Adipocyte (in vitro differentiated cells): ENCODE data around the gene SLC4A8.
"Not testable (repeated sequence)": the region's sequence is repeated elsewhere in the genome, so short reads cannot be mapped to it uniquely, and the experiment has no call there.

ENCODE experiments used
- DNase-seq: peaks from one replicate; pipeline ENCODE4 v3.0.0-alpha.2; 2015; ENCODE audit warnings: low read depth
- H3K27me3 ChIP-seq: replicated peaks from 2 replicates; pipeline ENCODE4 v1.7.0; 2013; ENCODE audit warnings: mild to moderate bottlenecking, low read length, moderate library complexity; ENCODE audit not compliant: control insufficient read depth, insufficient read depth
- H3K36me3 ChIP-seq: 2 replicates; pipeline ENCODE4 v1.7.0; 2013; ENCODE audit warnings: low read length, mild to moderate bottlenecking, moderate library complexity; ENCODE audit not compliant: control insufficient read depth, insufficient read depth, severe bottlenecking
- H3K4me1 ChIP-seq: 2 replicates; pipeline ENCODE4 v1.7.0; 2013; ENCODE audit warnings: mild to moderate bottlenecking, low read length, moderate library complexity; ENCODE audit not compliant: control insufficient read depth, insufficient read depth
- H3K4me3 ChIP-seq: 2 replicates; pipeline ENCODE4 v1.7.0; 2013; ENCODE audit warnings: mild to moderate bottlenecking, low read length, moderate library complexity
- H3K9ac ChIP-seq: 2 replicates; pipeline ENCODE4 v1.7.0; 2013; ENCODE audit warnings: mild to moderate bottlenecking, low read length, moderate library complexity
- H3K9me3 ChIP-seq: 2 replicates; pipeline ENCODE4 v1.7.0; 2013; ENCODE audit warnings: mild to moderate bottlenecking, low read length, moderate library complexity; ENCODE audit not compliant: control insufficient read depth

Gene SLC4A8

DNA sequence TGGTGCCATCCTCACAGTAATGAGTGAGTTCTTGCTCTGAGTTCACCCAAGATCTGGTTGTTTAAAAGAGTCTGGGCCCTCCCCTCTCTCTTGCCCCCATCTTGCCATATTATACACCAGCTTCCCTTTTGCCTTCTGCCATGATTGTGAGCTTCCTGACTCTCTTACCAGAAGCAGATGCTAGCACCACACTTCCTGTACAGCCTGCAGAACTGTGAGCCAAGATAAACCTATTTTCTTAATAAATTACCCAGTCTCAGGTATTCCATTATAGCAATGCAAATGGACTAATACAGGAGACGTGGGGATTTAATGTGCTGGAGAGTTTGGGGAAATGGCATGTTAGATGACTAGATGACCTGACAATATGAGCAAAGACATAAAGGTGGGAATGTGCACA is 12.8 kb downstream of the SLC4A8 start:
- H3K4me3 ChIP-seq: no peak overlapping the region
- H3K9me3 ChIP-seq: no peaks in the 10 kb centered on the region
- H3K36me3 ChIP-seq: no peaks in the 10 kb centered on the region
- H3K4me1 ChIP-seq: no peaks in the 10 kb centered on the region
- peaks cover 5% of the 10 kb centered on the region for H3K27me3 ChIP-seq
- DNase-seq: no peak
- H3K9ac ChIP-seq: no peak overlapping the region

DNA sequence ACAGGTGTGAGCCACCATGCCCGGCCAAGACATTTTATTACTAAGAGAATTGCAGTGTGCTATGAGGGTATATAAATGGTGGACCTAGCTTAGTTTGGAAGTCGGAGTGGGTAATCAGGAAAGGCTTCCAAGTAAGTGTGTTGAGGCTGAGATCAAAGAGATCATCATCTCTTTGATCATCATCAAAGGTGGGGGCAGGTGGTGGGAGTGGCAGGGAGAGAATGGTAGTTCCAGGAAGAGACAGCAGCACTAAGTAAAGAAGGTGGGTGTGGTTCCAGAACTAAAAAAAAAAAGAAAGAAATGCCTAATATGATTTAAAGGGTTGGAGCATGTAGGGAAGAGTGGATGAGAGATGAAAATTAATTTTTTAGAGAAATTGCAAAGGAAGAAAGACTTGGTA is 14.7 kb downstream of the SLC4A8 start:
- Histone ChIP-seq H3K9ac (no peak overlapping the region), H3K36me3 (no peaks in the 10 kb centered on the region), H3K4me3 (no peak overlapping the region), H3K9me3 (no peaks in the 10 kb centered on the region), H3K4me1 (no peaks in the 10 kb centered on the region), H3K27me3 (peaks cover 5% of the 10 kb centered on the region)
- no peak for DNase-seq

DNA sequence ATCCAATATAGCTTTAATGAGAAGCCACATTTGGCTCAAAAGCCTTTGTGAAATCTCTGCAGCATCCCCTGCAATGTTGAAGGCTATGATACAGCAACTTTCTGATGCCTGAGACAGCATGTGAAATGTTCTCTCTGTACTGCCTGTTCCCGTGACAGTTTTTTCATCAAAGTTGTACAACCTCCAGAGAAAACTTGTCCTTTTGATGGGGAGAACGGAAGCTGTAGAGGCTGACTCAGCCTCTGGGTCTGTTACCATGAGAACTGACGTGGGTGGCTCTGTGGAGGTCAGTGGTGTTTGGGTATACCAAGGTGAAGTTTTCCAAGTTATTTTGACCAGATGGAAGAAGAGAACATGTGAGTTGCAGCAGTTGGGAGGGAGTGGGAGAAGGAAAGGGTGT is 17.0 kb downstream of the SLC4A8 start:
- Histone ChIP-seq H3K27me3 (peaks cover 5% of the 10 kb centered on the region), H3K4me1 (no peaks in the 10 kb centered on the region), H3K9ac (no peak overlapping the region), H3K4me3 (no peak overlapping the region), H3K9me3 (no peaks in the 10 kb centered on the region), H3K36me3 (no peaks in the 10 kb centered on the region)
- peak; percentile 34 for DNase-seq

DNA sequence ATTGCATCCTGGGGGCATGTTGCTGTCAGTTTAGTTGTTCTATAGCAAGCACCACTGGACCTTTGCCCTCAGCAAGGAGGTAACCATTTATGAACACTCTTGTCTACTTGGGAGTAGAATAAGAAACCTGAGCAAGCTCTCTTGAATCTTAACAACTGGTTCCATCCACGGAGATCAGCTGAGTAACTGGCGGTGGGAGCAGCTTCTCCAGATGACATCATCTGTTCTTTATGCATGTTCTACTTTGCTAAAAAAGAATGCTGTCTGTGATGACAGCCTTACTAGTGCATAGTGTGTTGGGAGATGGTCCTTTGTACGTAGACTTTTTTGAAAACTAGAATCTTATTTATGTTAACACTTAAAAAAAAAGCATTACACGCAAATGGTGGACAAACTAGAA is 17.7 kb downstream of the SLC4A8 start:
- Histone ChIP-seq H3K9ac (no peak overlapping the region), H3K36me3 (no peaks in the 10 kb centered on the region), H3K4me1 (no peaks in the 10 kb centered on the region), H3K4me3 (no peak overlapping the region), H3K9me3 (no peaks in the 10 kb centered on the region), H3K27me3 (peaks cover 2% of the 10 kb centered on the region)
- no peak for DNase-seq

DNA sequence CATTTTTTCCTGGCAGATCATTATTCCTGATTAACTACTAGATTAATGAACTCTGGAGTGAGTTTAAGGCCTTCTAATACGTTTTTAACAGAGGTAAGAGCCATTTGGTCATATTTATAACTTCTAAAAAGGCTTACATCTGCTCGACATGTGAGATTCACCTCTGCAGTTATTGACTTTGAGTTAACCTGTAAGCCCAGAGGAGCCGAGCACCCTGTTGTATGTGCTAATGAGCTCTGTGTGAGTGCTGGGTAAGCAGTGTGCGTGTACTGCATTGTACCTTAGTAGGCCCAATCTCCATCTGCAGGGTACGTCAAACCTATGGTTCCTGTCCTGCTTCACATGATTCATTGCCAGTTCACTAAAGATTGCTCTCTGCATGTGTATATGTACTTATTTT is 18.9 kb downstream of the SLC4A8 start:
- H3K4me3 ChIP-seq: no peak overlapping the region
- no peaks in the 10 kb centered on the region for H3K4me1 ChIP-seq
- H3K27me3 ChIP-seq: no peaks in the 10 kb centered on the region
- H3K9me3 ChIP-seq: no peaks in the 10 kb centered on the region
- H3K36me3 ChIP-seq: no peaks in the 10 kb centered on the region
- no peak for DNase-seq
- H3K9ac ChIP-seq: no peak overlapping the region

DNA sequence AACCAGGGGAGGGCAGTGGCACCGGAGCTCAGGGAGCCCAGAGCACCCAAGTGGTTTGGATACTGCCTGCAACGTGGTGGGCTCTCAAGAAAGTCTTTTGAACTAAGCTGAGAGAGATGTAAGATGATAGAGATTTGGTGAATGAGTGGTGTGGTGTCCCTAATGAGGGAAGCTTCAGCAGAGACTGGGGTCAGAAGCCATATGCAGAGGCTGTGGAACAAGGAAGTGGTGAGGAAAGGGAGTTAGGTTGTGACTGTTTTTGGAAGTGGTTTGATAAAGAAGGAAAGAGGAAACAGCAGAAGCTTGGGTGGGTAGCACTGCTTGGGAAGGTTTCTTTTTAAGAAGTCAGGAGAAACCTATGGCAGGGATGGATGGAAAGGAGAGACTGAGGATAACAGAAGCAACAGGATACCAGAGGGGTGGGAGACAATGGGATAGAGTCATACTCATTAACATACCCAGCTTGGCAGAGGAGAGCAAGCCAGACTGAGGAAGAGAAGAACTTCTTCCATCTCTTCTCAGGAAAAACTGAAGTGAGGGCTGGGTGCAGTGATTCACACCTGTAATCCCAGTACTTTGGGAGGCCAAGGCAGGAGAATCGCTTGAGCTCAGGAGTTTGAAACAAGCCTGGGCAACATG is 24.1 kb downstream of the SLC4A8 start:
- H3K36me3 ChIP-seq: no peaks in the 10 kb centered on the region

DNA sequence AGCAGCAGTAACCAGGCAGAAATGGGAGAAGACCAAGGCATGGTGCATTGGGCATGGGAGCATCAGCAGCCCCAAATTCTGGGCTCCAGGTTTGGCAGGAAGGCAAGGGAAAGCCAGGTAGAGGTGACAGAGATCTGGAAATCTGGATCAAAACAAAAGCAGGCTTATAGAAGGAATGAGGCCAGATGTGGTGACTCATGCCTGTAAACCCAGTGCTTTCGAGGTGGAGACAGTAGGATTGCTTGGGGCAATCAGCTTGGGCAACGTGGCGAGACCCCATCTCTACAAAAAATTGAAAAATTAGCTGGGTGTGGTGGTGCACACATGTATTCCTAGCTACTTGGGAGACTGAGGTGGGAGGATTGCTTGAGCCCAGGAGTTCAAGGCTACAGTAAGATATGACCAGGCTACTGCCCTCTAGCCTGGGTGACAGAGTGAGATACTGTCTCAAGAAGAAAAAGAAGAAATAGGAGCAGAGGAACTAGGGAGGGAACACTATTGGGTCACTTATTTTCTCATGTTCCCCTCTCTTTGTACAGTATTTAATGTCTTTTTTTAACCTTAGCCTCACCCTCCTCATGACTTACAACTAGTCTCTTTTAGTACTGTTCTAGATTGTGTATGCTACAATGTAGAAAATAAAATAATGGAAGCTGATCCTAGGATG is 25.1 kb downstream of the SLC4A8 start:
- Histone ChIP-seq H3K4me1 (no peaks in the 10 kb centered on the region), H3K4me3 (no peak overlapping the region), H3K9ac (no peak overlapping the region), H3K36me3 (no peaks in the 10 kb centered on the region), H3K27me3 (no peaks in the 10 kb centered on the region), H3K9me3 (no peaks in the 10 kb centered on the region)
- DNase-seq: peak; percentile 7

More for the DNA sequence above, 24.1 kb downstream of the SLC4A8 start:
- Histone ChIP-seq H3K27me3 (no peaks in the 10 kb centered on the region), H3K9ac (no peak overlapping the region), H3K9me3 (no peaks in the 10 kb centered on the region), H3K4me3 (no peak overlapping the region), H3K4me1 (no peaks in the 10 kb centered on the region)
- no peak for DNase-seq

DNA sequence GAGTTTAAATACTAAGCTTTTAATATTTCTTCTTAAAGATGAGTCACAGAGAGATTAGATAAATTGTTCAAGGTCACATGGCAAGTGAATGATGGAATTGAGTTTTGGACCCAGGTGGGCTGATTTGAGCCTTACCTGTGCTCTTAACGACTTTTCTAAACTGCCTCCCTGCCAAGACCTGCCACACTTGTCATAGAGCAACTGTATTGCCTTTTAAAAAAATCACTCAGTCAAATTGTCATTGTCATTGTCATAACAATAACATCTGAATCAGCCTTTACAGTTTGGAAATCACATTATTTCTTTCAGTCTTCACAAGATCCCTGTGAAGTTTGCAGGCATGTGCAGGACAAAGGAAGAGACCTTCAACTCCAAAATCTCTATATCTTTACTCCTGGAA is 25.7 kb downstream of the SLC4A8 start:
- Histone ChIP-seq H3K4me3 (no peak overlapping the region), H3K36me3 (no peaks in the 10 kb centered on the region), H3K4me1 (no peaks in the 10 kb centered on the region), H3K9me3 (no peaks in the 10 kb centered on the region), H3K27me3 (no peaks in the 10 kb centered on the region), H3K9ac (no peak overlapping the region)
- DNase-seq: no peak

DNA sequence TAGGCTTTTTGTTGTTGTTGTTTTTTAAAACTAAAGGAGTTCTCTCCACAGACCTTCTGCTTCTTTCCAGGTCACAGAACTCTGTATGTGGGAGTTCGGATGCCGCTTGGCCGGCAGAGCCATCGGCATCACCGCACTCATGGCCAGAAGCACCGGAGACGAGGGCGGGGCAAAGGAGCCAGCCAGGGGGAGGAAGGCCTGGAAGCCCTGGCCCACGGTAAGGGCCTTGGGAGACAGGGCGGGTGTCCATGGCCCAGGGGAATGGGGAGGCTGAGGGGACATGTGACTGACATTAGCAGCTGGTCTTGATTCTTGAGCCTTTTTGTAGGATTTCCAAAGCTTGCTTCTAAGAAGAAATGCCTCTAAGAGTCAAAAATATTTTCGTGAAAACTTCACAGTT is 26.2 kb downstream of the SLC4A8 start:
- DNase-seq: no peak
- H3K9ac ChIP-seq: no peak overlapping the region
- H3K36me3 ChIP-seq: no peaks in the 10 kb centered on the region
- H3K9me3 ChIP-seq: no peaks in the 10 kb centered on the region
- H3K4me1 ChIP-seq: no peaks in the 10 kb centered on the region
- no peak overlapping the region for H3K4me3 ChIP-seq
- H3K27me3 ChIP-seq: no peaks in the 10 kb centered on the region

DNA sequence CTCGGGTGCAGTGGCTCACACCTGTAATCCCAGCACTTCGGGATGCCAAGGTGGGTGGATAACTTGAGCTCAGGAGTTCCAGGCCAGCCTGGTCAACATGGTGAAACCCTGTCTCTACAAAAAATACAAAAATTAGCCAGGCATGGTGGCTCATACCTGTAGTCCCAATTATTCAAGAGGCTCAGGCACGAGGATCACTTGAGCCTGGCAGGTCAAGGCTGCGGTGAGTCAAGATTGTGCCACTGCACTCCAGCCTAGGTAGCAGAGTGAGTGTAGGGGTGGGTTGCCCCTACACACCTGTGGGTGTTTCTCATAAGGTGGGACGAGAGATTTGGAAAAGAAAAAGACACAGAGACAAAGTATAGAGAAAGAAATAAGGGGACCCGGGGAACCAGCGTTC is 29.4 kb downstream of the SLC4A8 start:
- H3K36me3 ChIP-seq, H3K9ac ChIP-seq, H3K4me3 ChIP-seq, H3K27me3 ChIP-seq, DNase-seq, H3K4me1 ChIP-seq, H3K9me3 ChIP-seq: not testable (repeated sequence)

DNA sequence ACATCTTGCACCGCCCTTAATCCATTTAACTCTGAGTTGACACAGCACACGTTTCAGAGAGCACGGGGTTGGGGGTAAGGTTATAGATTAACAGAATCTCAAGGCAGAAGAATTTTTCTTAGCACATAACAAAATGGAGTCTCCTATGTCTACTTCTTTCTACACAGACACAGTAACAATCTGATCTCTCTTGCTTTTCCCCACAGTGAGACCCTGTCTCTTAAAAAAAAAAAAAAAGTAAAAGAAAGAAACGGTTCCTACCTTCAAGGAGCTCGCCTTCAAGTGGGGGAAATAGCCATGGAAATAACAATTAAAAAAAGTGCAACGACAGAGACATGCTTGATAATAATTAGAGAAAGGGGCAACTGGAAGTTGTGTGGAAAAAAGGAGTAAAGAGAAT is 30.4 kb downstream of the SLC4A8 start:
- H3K4me1 ChIP-seq, H3K36me3 ChIP-seq, H3K9me3 ChIP-seq, H3K27me3 ChIP-seq, H3K4me3 ChIP-seq, H3K9ac ChIP-seq, DNase-seq: not testable (repeated sequence)

DNA sequence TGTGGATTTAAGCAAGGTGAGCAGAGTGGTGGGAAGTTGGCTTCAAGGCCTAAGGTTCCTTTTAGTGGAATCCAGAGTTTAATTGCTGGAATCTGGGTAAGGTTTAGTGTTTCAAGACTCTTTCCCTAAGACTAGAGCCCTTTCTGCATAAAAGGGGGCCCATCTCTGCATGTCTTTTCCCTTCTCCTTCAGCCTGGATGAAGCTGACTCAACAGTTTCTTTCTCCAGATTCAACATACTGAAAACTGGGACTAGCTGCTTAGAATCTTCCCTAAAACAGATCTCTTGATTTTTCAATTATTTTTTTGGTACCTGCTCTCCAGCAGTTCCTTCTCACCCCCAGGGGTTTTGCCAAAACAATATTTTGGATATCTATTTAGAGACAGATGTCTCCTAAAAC is 34.0 kb downstream of the SLC4A8 start:
- no peaks in the 10 kb centered on the region for H3K9me3 ChIP-seq
- H3K27me3 ChIP-seq: no peaks in the 10 kb centered on the region
- no peaks in the 10 kb centered on the region for H3K36me3 ChIP-seq
- H3K4me3 ChIP-seq: no peak overlapping the region
- H3K4me1 ChIP-seq: no peaks in the 10 kb centered on the region
- no peak for DNase-seq
- no peak overlapping the region for H3K9ac ChIP-seq
